Epithelial cell of esophagus (primary cell): ENCODE measurements around the gene JADE1.
A peak's percentile ranks its signal among the peaks of the same experiment; 100 is the strongest.

Source experiments
- DNase-seq: peaks from one replicate; pipeline ENCODE4 v3.0.0; 2010; ENCODE audit warnings: low read depth
- H3K4me3 ChIP-seq: 2 replicates; pipeline ENCODE4 v1.5.1; 2011; ENCODE audit warnings: mild to moderate bottlenecking, low read length, control low read depth
- CTCF ChIP-seq: IDR thresholded peaks from 2 replicates; pipeline ENCODE4 v1.5.1; 2011; ENCODE audit warnings: low read depth, mild to moderate bottlenecking, low read length, control low read depth, inconsistent platforms; ENCODE audit not compliant: insufficient read depth; ENCODE audit errors: missing control alignments

The JADE1 gene

GRCh38 chr4:128904821-128905220, 95.3 kb downstream of the JADE1 start:
- DNase-seq = no peak
- TF ChIP-seq CTCF = no peak
- H3K4me3 ChIP-seq = no peak overlapping the region

- no peak overlapping the region for H3K4me3 ChIP-seq
- no peak for TF ChIP-seq CTCF
- DNase-seq = no peak
Measured at GRCh38 chr4:128906581-128906980, 97.1 kb downstream of the JADE1 start.

GRCh38 chr4:128907981-128908380, 98.5 kb downstream of the JADE1 start:
- TF ChIP-seq CTCF = no peak
- no peak overlapping the region for H3K4me3 ChIP-seq
- peak; percentile 39 for DNase-seq

- no peak for TF ChIP-seq CTCF
- no peak for DNase-seq
- H3K4me3 ChIP-seq = no peak overlapping the region
Measured at GRCh38 chr4:128908735-128909134, 99.2 kb downstream of the JADE1 start.

- no peak for TF ChIP-seq CTCF
- no peak for DNase-seq
- H3K4me3 ChIP-seq = no peak overlapping the region
Measured at GRCh38 chr4:128913228-128913627, 103.7 kb downstream of the JADE1 start.

GRCh38 chr4:128915544-128915943, 106.0 kb downstream of the JADE1 start:
- no peak overlapping the region for H3K4me3 ChIP-seq
- no peak for TF ChIP-seq CTCF
- DNase-seq = no peak

GRCh38 chr4:128916832-128917231, 107.3 kb downstream of the JADE1 start:
- no peak for DNase-seq
- no peak for TF ChIP-seq CTCF
- H3K4me3 ChIP-seq = no peak overlapping the region
